SK-N-SH treated with all-trans-retinoic acid at 6 μM for 48 hours (cell line): ENCODE measurements around the gene PIK3AP1.

Source experiments
- ATAC-seq: fragments of 200-7000 bp; cut with Tn5 transposase; 3 replicates; pipeline ENCODE4 v1.9.1; 2020; ENCODE audit warnings: mild to moderate bottlenecking, moderate library complexity
- BACH2 ChIP-seq: fragments of 250-450 bp; sonication (Bioruptor Pico); IDR thresholded peaks from 2 replicates; pipeline ENCODE4 v1.9.0; 2021; ENCODE audit warnings: mild to moderate bottlenecking, borderline replicate concordance
- CSDC2 ChIP-seq: fragments of 250-450 bp; sonication (Bioruptor Pico); IDR thresholded peaks from 2 replicates; pipeline ENCODE4 v1.5.0; 2020; ENCODE audit warnings: mild to moderate bottlenecking, moderate library complexity
- ISL1 ChIP-seq: fragments of 250-450 bp; sonication (Bioruptor Pico); IDR thresholded peaks from 2 replicates; pipeline ENCODE4 v2.1.2; 2022; ENCODE audit warnings: mild to moderate bottlenecking, moderate library complexity
- OSR1 ChIP-seq: fragments of 250-450 bp; sonication (Bioruptor Pico); IDR thresholded peaks from 2 replicates; pipeline ENCODE4 v1.8.0; 2022; ENCODE audit warnings: moderate library complexity, mild to moderate bottlenecking, inconsistent platforms
- PATZ1 ChIP-seq: fragments of 250-450 bp; sonication (Bioruptor Pico); IDR thresholded peaks from 2 replicates; pipeline ENCODE4 v1.8.0; 2020; ENCODE audit warnings: mild to moderate bottlenecking, moderate library complexity, borderline replicate concordance
- RARB ChIP-seq: fragments of 250-450 bp; sonication (Bioruptor Pico); IDR thresholded peaks from 2 replicates; pipeline ENCODE4 v1.8.0; 2021; ENCODE audit warnings: mild to moderate bottlenecking, moderate library complexity
- SNAI2 ChIP-seq: fragments of 250-450 bp; sonication (Bioruptor Pico); IDR thresholded peaks from 2 replicates; pipeline ENCODE4 v1.5.0; 2020; ENCODE audit warnings: mild to moderate bottlenecking, moderate library complexity
- TCF4 ChIP-seq: fragments of 250-450 bp; sonication (Bioruptor Pico); IDR thresholded peaks from 2 replicates; pipeline ENCODE4 v1.8.0; 2021; ENCODE audit warnings: mild to moderate bottlenecking, moderate library complexity, borderline replicate concordance
- TOX ChIP-seq: fragments of 250-450 bp; sonication (Bioruptor Pico); IDR thresholded peaks from 2 replicates; pipeline ENCODE4 v1.8.0; 2021; ENCODE audit warnings: mild to moderate bottlenecking, moderate library complexity, borderline replicate concordance
- ZC3H10 ChIP-seq: fragments of 250-450 bp; sonication (Bioruptor Pico); IDR thresholded peaks from 2 replicates; pipeline ENCODE4 v1.5.1; 2021; ENCODE audit warnings: mild to moderate bottlenecking, moderate library complexity
- ZFP3 ChIP-seq: fragments of 250-450 bp; sonication (Bioruptor Pico); IDR thresholded peaks from 2 replicates; pipeline ENCODE4 v1.5.0; 2020; ENCODE audit warnings: mild to moderate bottlenecking, moderate library complexity
- ZFP30 ChIP-seq: fragments of 450-650 bp; formaldehyde crosslinking; IDR thresholded peaks from 2 replicates; pipeline ENCODE4 v1.5.0; 2022; ENCODE audit warnings: mild to moderate bottlenecking, moderate library complexity
- ZNF565 ChIP-seq: fragments of 450-650 bp; formaldehyde crosslinking; conservative IDR thresholded peaks from 2 replicates; pipeline ENCODE4 v1.5.0; 2020; ENCODE audit warnings: low read depth, mild to moderate bottlenecking, moderate library complexity
- ZNF8 ChIP-seq: fragments of 450-650 bp; formaldehyde crosslinking; IDR thresholded peaks from 2 replicates; pipeline ENCODE4 v1.5.0; 2020; ENCODE audit warnings: mild to moderate bottlenecking, moderate library complexity
- TF ChIP-seq, protein P1 (sequence below): fragments of 250-450 bp; sonication (Bioruptor Pico); IDR thresholded peaks from 2 replicates; pipeline ENCODE4 v1.5.1; 2021; ENCODE audit warnings: mild to moderate bottlenecking, moderate library complexity
- TF ChIP-seq, protein P2 (sequence below): fragments of 250-450 bp; sonication (Bioruptor Pico); IDR thresholded peaks from 2 replicates; pipeline ENCODE4 v1.8.0; 2021; ENCODE audit warnings: low read depth, mild to moderate bottlenecking, moderate library complexity, borderline replicate concordance
- TF ChIP-seq, protein P3 (sequence below): fragments of 250-450 bp; sonication (Bioruptor Pico); IDR thresholded peaks from 2 replicates; pipeline ENCODE4 v1.5.0; 2020; ENCODE audit warnings: mild to moderate bottlenecking, moderate library complexity

The PIK3AP1 gene

GRCh38 chr10:96637709-96638108 lies 82.6 kb downstream of the PIK3AP1 start (continued):
- TF ChIP-seq, protein P1, sequence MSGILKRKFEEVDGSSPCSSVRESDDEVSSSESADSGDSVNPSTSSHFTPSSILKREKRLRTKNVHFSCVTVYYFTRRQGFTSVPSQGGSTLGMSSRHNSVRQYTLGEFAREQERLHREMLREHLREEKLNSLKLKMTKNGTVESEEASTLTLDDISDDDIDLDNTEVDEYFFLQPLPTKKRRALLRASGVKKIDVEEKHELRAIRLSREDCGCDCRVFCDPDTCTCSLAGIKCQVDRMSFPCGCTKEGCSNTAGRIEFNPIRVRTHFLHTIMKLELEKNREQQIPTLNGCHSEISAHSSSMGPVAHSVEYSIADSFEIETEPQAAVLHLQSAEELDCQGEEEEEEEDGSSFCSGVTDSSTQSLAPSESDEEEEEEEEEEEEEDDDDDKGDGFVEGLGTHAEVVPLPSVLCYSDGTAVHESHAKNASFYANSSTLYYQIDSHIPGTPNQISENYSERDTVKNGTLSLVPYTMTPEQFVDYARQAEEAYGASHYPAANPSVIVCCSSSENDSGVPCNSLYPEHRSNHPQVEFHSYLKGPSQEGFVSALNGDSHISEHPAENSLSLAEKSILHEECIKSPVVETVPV = no peak
- TF ChIP-seq BACH2 (CRISPR knock-in tag) (no peak), CSDC2 (CRISPR knock-in tag) (no peak), ZFP30 (CRISPR knock-in tag) (no peak), ZC3H10 (CRISPR knock-in tag) (no peak), TCF4 (CRISPR knock-in tag) (no peak), ZFP3 (no peak), TOX (CRISPR knock-in tag) (no peak), ZNF8 (no peak)
- TF ChIP-seq, protein P2, sequence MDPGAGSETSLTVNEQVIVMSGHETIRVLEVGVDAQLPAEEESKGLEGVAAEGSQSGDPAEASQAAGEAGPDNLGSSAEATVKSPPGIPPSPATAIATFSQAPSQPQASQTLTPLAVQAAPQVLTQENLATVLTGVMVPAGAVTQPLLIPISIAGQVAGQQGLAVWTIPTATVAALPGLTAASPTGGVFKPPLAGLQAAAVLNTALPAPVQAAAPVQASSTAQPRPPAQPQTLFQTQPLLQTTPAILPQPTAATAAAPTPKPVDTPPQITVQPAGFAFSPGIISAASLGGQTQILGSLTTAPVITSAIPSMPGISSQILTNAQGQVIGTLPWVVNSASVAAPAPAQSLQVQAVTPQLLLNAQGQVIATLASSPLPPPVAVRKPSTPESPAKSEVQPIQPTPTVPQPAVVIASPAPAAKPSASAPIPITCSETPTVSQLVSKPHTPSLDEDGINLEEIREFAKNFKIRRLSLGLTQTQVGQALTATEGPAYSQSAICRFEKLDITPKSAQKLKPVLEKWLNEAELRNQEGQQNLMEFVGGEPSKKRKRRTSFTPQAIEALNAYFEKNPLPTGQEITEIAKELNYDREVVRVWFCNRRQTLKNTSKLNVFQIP (CRISPR knock-in tag) = no peak

- TF ChIP-seq ZNF565 (no peak), SNAI2 (CRISPR knock-in tag) (0 out of 2 replicates have a peak, but pooled peaks have one; percentile 35)
- ATAC-seq = no peak
Measured at GRCh38 chr10:96636551-96636950, 83.8 kb downstream of the PIK3AP1 start.

- TF ChIP-seq PATZ1 (CRISPR knock-in tag) (no peak), ZC3H10 (CRISPR knock-in tag) (no peak), ZFP3 (no peak), CSDC2 (CRISPR knock-in tag) (no peak), ISL1 (CRISPR knock-in tag) (no peak), OSR1 (CRISPR knock-in tag) (no peak), BACH2 (CRISPR knock-in tag) (no peak), RARB (CRISPR knock-in tag) (no peak)
- TF ChIP-seq, protein P3, sequence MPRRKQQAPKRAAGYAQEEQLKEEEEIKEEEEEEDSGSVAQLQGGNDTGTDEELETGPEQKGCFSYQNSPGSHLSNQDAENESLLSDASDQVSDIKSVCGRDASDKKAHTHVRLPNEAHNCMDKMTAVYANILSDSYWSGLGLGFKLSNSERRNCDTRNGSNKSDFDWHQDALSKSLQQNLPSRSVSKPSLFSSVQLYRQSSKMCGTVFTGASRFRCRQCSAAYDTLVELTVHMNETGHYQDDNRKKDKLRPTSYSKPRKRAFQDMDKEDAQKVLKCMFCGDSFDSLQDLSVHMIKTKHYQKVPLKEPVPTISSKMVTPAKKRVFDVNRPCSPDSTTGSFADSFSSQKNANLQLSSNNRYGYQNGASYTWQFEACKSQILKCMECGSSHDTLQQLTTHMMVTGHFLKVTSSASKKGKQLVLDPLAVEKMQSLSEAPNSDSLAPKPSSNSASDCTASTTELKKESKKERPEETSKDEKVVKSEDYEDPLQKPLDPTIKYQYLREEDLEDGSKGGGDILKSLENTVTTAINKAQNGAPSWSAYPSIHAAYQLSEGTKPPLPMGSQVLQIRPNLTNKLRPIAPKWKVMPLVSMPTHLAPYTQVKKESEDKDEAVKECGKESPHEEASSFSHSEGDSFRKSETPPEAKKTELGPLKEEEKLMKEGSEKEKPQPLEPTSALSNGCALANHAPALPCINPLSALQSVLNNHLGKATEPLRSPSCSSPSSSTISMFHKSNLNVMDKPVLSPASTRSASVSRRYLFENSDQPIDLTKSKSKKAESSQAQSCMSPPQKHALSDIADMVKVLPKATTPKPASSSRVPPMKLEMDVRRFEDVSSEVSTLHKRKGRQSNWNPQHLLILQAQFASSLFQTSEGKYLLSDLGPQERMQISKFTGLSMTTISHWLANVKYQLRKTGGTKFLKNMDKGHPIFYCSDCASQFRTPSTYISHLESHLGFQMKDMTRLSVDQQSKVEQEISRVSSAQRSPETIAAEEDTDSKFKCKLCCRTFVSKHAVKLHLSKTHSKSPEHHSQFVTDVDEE (CRISPR knock-in tag) = no peak
- no peak for ATAC-seq
Measured at GRCh38 chr10:96632974-96633710, 87.2 kb downstream of the PIK3AP1 start.

DNA sequence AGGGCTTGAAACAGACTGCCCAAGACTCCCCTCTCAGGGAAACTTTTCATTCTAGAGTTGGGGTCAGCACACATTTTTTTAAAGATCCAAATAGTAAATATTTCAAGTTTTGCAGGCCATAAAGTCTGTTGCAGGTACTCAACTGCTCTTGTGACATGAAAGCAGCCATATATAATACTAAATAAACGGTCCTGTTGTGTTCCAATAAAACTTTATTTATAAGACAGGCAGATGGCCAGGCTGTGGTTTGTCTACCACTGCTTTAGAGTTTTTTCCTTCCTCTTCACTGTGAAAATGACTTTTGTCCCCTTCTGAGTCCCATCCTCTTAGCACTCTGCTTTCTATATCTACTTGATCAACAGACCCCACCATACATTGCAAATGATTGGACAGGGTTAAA lies 93.0 kb downstream of the PIK3AP1 start:
- TF ChIP-seq TCF4 (CRISPR knock-in tag) (no peak), ZFP3 (no peak), ZFP30 (CRISPR knock-in tag) (no peak)
- TF ChIP-seq, protein P2 (CRISPR knock-in tag) = no peak
- TF ChIP-seq, all 23 proteins: peak for 0
- ATAC-seq = no peak
